ENCODE data around the gene SLC25A21.
A peak's percentile ranks its signal among the peaks of the same experiment; 100 is the strongest.

Gene SLC25A21

GRCh38 chr14:36672095-36672494 is 500.3 kb downstream of the SLC25A21 start:
- peaks cover 13% of the 10 kb centered on the region for H3K36me3 ChIP-seq (ENCODE audit: insufficient read depth, low read length)
- no peak overlapping the region for H3K4me3 ChIP-seq (ENCODE audit: low read length)
- H3K4me2 ChIP-seq (ENCODE audit: low read length) = no peak overlapping the region
- H3K4me1 ChIP-seq (ENCODE audit: control insufficient read depth, insufficient read depth, low read length) = peaks cover 7% of the 10 kb centered on the region
- H3K9ac ChIP-seq (ENCODE audit: low read depth, low read length) = no peak overlapping the region
- no peaks in the 10 kb centered on the region for H3K9me3 ChIP-seq (replicated peaks; ENCODE audit: low read length)
- peaks cover 5% of the 10 kb centered on the region for H3K27me3 ChIP-seq (ENCODE audit: control insufficient read depth, insufficient read depth, low read length)

- Histone ChIP-seq H3K4me2 (ENCODE audit: low read length) (no peak overlapping the region), H3K4me3 (ENCODE audit: low read length) (no peak overlapping the region), H3K36me3 (ENCODE audit: insufficient read depth, low read length) (peaks cover 5% of the 10 kb centered on the region), H3K9ac (ENCODE audit: low read depth, low read length) (no peak overlapping the region), H3K27me3 (ENCODE audit: control insufficient read depth, insufficient read depth, low read length) (peaks cover 10% of the 10 kb centered on the region), H3K4me1 (ENCODE audit: control insufficient read depth, insufficient read depth, low read length) (peaks cover 16% of the 10 kb centered on the region), H3K9me3 (replicated peaks; ENCODE audit: low read length) (no peaks in the 10 kb centered on the region)
Measured at GRCh38 chr14:36671149-36671548, 501.3 kb downstream of the SLC25A21 start.

DNA sequence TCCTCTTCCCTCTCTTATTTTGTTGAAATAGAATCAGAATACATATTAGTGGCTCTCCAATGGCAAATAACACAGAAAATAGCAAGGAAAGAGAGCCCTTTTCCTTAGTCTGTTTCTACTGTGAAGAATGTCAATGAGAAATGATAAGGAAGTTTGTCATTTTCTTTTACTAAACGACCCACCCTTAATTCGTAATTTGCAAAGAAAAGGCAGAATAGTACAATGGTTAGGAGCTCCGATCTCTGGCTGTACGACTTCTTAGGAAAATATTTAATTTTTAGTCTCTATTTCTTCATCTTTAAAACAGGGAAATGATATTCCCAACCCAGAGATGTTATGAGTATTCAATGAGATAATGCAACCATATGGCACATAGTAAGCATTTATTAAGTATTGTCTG is 504.7 kb downstream of the SLC25A21 start:
- Histone ChIP-seq H3K9ac (ENCODE audit: low read depth, low read length) (no peak overlapping the region), H3K27me3 (ENCODE audit: control insufficient read depth, insufficient read depth, low read length) (peaks cover 18% of the 10 kb centered on the region)

DNA sequence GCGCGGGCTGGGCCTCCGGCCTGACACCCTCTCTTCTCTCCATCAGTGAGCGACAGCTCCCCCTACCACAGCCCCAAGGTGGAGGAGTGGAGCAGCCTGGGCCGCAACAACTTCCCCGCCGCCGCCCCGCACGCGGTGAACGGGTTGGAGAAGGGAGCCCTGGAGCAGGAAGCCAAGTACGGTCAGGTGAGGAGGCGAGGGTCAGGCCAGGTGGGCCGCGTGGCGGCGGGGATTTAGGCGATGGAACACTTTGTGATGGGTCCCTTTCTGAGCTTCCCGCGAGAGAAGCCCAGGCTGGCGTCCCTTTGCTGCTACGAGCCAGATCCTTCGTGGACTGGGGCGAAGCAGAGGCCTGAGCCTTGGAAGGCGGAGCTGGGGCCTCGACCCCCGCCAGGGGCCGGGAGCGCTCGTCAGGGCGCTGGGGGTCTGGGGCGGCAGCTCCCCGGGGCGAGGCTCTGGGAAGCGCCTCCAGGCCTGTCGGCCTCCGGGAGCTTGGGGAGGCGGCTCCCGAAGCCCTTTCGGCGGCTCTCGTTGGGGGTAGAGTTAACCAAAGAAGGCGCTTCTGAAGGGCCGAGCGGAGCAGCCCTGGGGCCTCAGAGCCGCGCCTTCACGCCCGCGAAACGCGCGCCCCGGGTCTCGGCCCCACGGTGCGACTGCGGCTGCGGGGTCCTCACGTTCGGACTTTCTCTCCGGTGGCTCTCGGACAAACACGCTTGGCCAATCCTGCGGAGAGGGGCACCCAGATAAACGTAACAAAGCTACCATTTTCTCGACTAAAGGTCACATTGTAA is 505.8 kb downstream of the SLC25A21 start:
- H3K9ac ChIP-seq (ENCODE audit: low read depth, low read length) = peak overlapping the region; percentile 37
- H3K4me3 ChIP-seq (ENCODE audit: low read length) = peak overlapping the region; percentile 15
- no peaks in the 10 kb centered on the region for H3K36me3 ChIP-seq (ENCODE audit: insufficient read depth, low read length)
- peaks cover 23% of the 10 kb centered on the region for H3K27me3 ChIP-seq (ENCODE audit: control insufficient read depth, insufficient read depth, low read length)
- H3K4me1 ChIP-seq (ENCODE audit: control insufficient read depth, insufficient read depth, low read length) = peaks cover 44% of the 10 kb centered on the region
- H3K9me3 ChIP-seq (replicated peaks; ENCODE audit: low read length) = no peaks in the 10 kb centered on the region
- peak overlapping the region; percentile 94 for H3K4me2 ChIP-seq (ENCODE audit: low read length)

More for the DNA sequence above, 504.7 kb downstream of the SLC25A21 start:
- Histone ChIP-seq H3K4me2 (ENCODE audit: low read length) (peak overlapping the region; percentile 94), H3K36me3 (ENCODE audit: insufficient read depth, low read length) (no peaks in the 10 kb centered on the region), H3K9me3 (replicated peaks; ENCODE audit: low read length) (no peaks in the 10 kb centered on the region), H3K4me1 (ENCODE audit: control insufficient read depth, insufficient read depth, low read length) (peaks cover 37% of the 10 kb centered on the region), H3K4me3 (ENCODE audit: low read length) (no peak overlapping the region)

DNA sequence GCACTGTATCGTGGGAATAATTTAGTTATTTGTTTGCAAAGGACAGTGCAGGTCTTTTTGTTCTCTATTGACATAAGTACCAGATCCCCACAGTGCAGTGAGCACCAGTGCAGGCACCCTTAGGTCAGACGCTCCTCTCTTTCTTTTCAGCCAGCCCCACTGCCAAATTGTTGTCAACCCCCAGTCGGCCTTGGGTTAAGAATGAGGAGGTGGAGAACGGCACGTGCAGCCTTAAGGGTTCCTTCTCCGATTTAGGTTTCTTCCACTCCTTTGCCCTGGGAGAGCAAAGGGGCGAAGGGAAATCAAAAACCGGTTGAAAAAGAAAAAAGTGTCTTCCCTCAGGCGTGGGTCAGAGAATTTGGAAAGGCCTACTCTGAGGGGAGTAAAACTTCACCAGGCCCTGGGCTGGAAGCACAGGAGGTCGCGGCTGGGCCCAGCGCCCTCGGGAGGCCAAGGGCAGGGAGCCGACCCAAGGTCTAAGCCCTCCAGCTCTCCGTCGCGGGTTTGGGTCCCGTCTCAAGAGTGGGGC is 506.5 kb downstream of the SLC25A21 start:
- no peaks in the 10 kb centered on the region for H3K36me3 ChIP-seq (ENCODE audit: insufficient read depth, low read length)
- H3K9ac ChIP-seq (ENCODE audit: low read depth, low read length) = no peak overlapping the region
- H3K4me2 ChIP-seq (ENCODE audit: low read length) = peak overlapping the region; percentile 94
- peaks cover 29% of the 10 kb centered on the region for H3K27me3 ChIP-seq (ENCODE audit: control insufficient read depth, insufficient read depth, low read length)
- H3K9me3 ChIP-seq (replicated peaks; ENCODE audit: low read length) = no peaks in the 10 kb centered on the region
- H3K4me1 ChIP-seq (ENCODE audit: control insufficient read depth, insufficient read depth, low read length) = peaks cover 49% of the 10 kb centered on the region
- peak overlapping the region; percentile 76 for H3K4me3 ChIP-seq (ENCODE audit: low read length)

- H3K9me3 ChIP-seq (replicated peaks; ENCODE audit: low read length) = no peaks in the 10 kb centered on the region
- peaks cover 49% of the 10 kb centered on the region for H3K4me1 ChIP-seq (ENCODE audit: control insufficient read depth, insufficient read depth, low read length)
- H3K9ac ChIP-seq (ENCODE audit: low read depth, low read length) = peak overlapping the region; percentile 84
- H3K4me2 ChIP-seq (ENCODE audit: low read length) = peak overlapping the region; percentile 94
- peak overlapping the region; percentile 76 for H3K4me3 ChIP-seq (ENCODE audit: low read length)
- H3K27me3 ChIP-seq (ENCODE audit: control insufficient read depth, insufficient read depth, low read length) = peaks cover 43% of the 10 kb centered on the region
- H3K36me3 ChIP-seq (ENCODE audit: insufficient read depth, low read length) = no peaks in the 10 kb centered on the region
Measured at GRCh38 chr14:36664322-36665193, 507.8 kb downstream of the SLC25A21 start.

- peak overlapping the region; percentile 76 for H3K4me3 ChIP-seq (ENCODE audit: low read length)
- no peaks in the 10 kb centered on the region for H3K36me3 ChIP-seq (ENCODE audit: insufficient read depth, low read length)
- peak overlapping the region; percentile 84 for H3K9ac ChIP-seq (ENCODE audit: low read depth, low read length)
- peaks cover 52% of the 10 kb centered on the region for H3K27me3 ChIP-seq (ENCODE audit: control insufficient read depth, insufficient read depth, low read length)
- H3K9me3 ChIP-seq (replicated peaks; ENCODE audit: low read length) = no peaks in the 10 kb centered on the region
- peak overlapping the region; percentile 94 for H3K4me2 ChIP-seq (ENCODE audit: low read length)
- peaks cover 49% of the 10 kb centered on the region for H3K4me1 ChIP-seq (ENCODE audit: control insufficient read depth, insufficient read depth, low read length)
Measured at GRCh38 chr14:36663404-36664321, 508.7 kb downstream of the SLC25A21 start.

GRCh38 chr14:36662543-36663403 is 509.6 kb downstream of the SLC25A21 start:
- Histone ChIP-seq H3K9me3 (replicated peaks; ENCODE audit: low read length) (no peaks in the 10 kb centered on the region), H3K27me3 (ENCODE audit: control insufficient read depth, insufficient read depth, low read length) (peaks cover 61% of the 10 kb centered on the region), H3K4me3 (ENCODE audit: low read length) (peak overlapping the region; percentile 76), H3K9ac (ENCODE audit: low read depth, low read length) (peak overlapping the region; percentile 84), H3K36me3 (ENCODE audit: insufficient read depth, low read length) (no peaks in the 10 kb centered on the region), H3K4me1 (ENCODE audit: control insufficient read depth, insufficient read depth, low read length) (peaks cover 50% of the 10 kb centered on the region), H3K4me2 (ENCODE audit: low read length) (peak overlapping the region; percentile 94)

DNA sequence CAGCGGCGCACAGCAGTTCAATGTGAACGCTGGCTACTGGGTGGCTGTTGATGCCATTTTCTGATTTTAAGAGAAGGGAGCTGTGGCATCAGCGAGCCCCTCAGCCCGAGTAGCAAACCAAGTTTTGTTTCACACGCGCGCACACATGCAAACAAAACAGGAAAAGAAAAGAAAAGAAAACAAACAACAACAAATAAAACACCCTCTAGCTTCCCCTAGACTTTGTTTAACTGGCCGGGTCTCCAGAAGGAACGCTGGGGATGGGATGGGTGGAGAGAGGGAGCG is 510.2 kb downstream of the SLC25A21 start:
- Histone ChIP-seq H3K4me2 (ENCODE audit: low read length) (peak overlapping the region; percentile 94), H3K9me3 (replicated peaks; ENCODE audit: low read length) (no peaks in the 10 kb centered on the region), H3K9ac (ENCODE audit: low read depth, low read length) (peak overlapping the region; percentile 84), H3K4me3 (ENCODE audit: low read length) (peak overlapping the region; percentile 76), H3K36me3 (ENCODE audit: insufficient read depth, low read length) (no peaks in the 10 kb centered on the region), H3K27me3 (ENCODE audit: control insufficient read depth, insufficient read depth, low read length) (peaks cover 62% of the 10 kb centered on the region), H3K4me1 (ENCODE audit: control insufficient read depth, insufficient read depth, low read length) (peaks cover 51% of the 10 kb centered on the region)

DNA sequence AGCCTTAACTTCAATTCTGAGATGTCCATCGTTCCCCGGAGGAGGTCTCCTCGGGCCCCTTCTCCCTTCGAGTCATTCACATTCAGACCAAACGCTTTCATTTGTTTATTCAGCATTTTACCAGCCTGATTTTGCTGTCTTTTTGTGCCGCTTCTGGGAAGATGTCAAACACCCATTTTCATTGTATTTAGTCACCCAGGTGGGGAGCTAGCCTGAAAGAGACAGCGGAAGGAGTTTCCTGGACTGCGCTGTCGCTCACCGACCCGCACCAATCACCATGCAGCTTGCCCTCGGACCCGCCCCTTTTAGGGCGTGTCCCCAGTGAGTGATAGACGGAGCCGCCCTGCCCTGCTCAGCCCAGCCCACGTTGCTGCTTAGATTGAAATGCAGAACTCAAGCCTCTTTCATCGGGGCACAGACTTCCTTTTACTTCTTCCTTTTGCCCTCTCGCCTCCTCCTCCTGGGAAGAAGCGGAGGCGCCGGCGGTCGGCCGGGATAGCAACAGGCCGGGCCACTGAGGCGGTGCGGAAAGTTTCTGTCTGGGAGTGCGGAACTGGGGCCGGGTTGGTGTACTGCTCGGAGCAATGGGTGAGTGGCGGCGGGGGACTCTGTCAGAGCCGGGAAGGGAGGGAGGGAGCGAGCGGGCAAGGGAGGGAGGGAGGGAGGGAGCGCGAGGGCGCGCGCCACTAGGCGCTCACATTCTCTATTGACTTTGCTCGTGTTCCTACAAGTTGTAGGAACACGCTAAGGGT is 510.7 kb downstream of the SLC25A21 start, which contains the start of gene PAX9:
TSS of gene PAX9 (plus strand) at position 355 of the 752 bp plus-strand sequence. CDS start at position 585, 230 bp downstream.
- H3K4me1 ChIP-seq (ENCODE audit: control insufficient read depth, insufficient read depth, low read length) = peaks cover 50% of the 10 kb centered on the region
- H3K4me3 ChIP-seq (ENCODE audit: low read length) = peak within 1 kb of the TSS; percentile 76
- H3K36me3 ChIP-seq (ENCODE audit: insufficient read depth, low read length) = no peaks in the 10 kb centered on the region
- H3K9ac ChIP-seq (ENCODE audit: low read depth, low read length) = peak within 1 kb of the TSS; percentile 84
- H3K4me2 ChIP-seq (ENCODE audit: low read length) = peak within 1 kb of the TSS; percentile 94
- H3K27me3 ChIP-seq (ENCODE audit: control insufficient read depth, insufficient read depth, low read length) = peaks cover 67% of the 10 kb centered on the region
- no peaks in the 10 kb centered on the region for H3K9me3 ChIP-seq (replicated peaks; ENCODE audit: low read length)
